Measurements from ENCODE around the gene PPM1M.

Gene PPM1M

GRCh38 chr3:52297242-52298148 lies 51.9 kb downstream of the PPM1M start:
- Histone ChIP-seq H3K4me3 (ENCODE audit: low read depth, low read length) (no peak overlapping the region), H3K27me3 (ENCODE audit: insufficient read depth, low read length) (no peaks in the 10 kb centered on the region), H3K27ac (ENCODE audit: low read depth, low read length) (no peak overlapping the region), H3K9ac (ENCODE audit: low read length) (no peak overlapping the region), H4K91ac (ENCODE audit: low read depth, low read length) (no peak overlapping the region), H2AK5ac (ENCODE audit: low read length) (no peak overlapping the region), H3K4me2 (ENCODE audit: low read length) (no peak overlapping the region), H2BK120ac (ENCODE audit: insufficient read depth, low read length, poor library complexity) (no peak overlapping the region), H3K4me1 (ENCODE audit: control insufficient read depth in 1 of 2, insufficient read depth in 2 of 2, low read length in 2 of 2) (peaks cover 22 to 25% of the 10 kb centered on the region in 2 experiments), H3K9me3 (ENCODE audit: insufficient read depth, low read depth, low read length) (peaks cover 4% of the 10 kb centered on the region), H3K18ac (ENCODE audit: low read length) (no peak overlapping the region), H3K36me3 (ENCODE audit: control insufficient read depth in 1 of 2, insufficient read depth in 2 of 2, low read length in 2 of 2) (peaks cover 0 to 5% of the 10 kb centered on the region in 2 experiments), H4K8ac (ENCODE audit: low read depth, low read length) (no peak overlapping the region), H3K79me1 (ENCODE audit: low read length) (peaks cover 14% of the 10 kb centered on the region), H4K12ac (ENCODE audit: low read depth, low read length) (no peak overlapping the region), H2BK12ac (ENCODE audit: low read length) (no peak overlapping the region), H3K14ac (ENCODE audit: low read length) (no peak overlapping the region), H2BK5ac (ENCODE audit: low read depth, low read length, poor library complexity) (no peak overlapping the region), H3K4ac (ENCODE audit: low read depth, low read length) (no peak overlapping the region), H2AFZ (ENCODE audit: insufficient read depth, low read length, poor library complexity) (no peak overlapping the region), H3K23ac (ENCODE audit: low read length) (no peak overlapping the region), H3K79me2 (ENCODE audit: control insufficient read depth, insufficient read depth, low read length, poor library complexity) (no peaks in the 10 kb centered on the region)
- WGBS (ENCODE audit: extremely low coverage, insufficient coverage, insufficient read length) = no CpG with 5 or more reads among the region's 11 CpGs
- no peak for DNase-seq

DNA sequence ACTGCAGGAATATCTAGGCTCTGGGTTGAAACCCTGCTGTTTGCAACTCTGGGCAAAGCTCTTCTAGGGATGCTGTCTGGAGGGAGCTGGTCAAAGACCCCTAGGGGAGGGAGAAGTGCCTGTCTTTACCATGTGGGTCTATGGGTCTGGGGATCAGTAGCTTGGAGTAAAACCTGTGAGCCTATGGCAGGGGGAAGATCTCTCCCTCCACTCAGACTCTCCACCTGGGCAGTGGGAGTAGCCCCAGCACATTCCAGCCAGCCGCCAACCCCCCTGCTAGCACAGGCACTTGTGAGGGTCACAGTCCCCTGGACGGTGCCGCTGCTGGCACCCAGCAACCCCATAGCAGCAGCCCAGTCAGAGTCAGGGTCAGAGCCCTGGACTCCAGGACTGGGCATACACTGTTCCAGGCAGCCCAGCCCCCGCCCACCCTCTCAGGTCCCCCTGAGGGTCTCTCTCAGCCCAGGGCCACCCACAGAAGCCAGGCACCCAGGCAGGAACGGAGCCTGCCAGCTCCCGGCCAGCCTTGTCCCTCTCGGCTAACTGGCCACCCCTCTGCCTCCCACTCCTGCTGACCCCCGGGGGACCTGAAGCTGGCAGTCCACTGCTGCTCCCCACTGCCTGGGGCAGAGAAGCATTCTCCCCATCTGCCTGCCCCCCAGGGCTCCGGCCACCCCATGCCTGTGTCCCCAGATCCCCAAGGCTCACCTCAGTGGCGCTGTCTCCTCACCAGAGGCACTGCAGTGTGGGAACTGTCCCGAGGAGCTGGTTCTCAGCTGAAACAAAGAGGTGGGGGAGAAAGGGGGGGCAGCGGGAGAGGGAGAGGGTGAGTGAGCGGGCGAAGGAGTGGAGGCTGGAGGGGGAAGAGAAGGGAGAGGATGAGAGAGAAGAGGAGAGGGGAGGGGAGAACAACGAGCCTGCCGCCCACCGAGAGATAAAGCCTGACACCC lies 52.9 kb downstream of the PPM1M start:
- H3K4me1 ChIP-seq (ENCODE audit: control insufficient read depth in 1 of 2, insufficient read depth in 2 of 2, low read length in 2 of 2) = peaks cover 24 to 25% of the 10 kb centered on the region in 2 experiments
- H2AK5ac ChIP-seq (ENCODE audit: low read length) = no peak overlapping the region
- H2BK120ac ChIP-seq (ENCODE audit: insufficient read depth, low read length, poor library complexity) = peak overlapping the region; percentile 21
- no peak overlapping the region for H3K23ac ChIP-seq (ENCODE audit: low read length)
- no CpG with 5 or more reads among the region's 17 CpGs for WGBS (ENCODE audit: extremely low coverage, insufficient coverage, insufficient read length)
- no peak overlapping the region for H3K4ac ChIP-seq (ENCODE audit: low read depth, low read length)
- no peak overlapping the region for H4K12ac ChIP-seq (ENCODE audit: low read depth, low read length)
- peaks cover 14% of the 10 kb centered on the region for H3K79me1 ChIP-seq (ENCODE audit: low read length)
- H4K91ac ChIP-seq (ENCODE audit: low read depth, low read length) = peak overlapping the region; percentile 64
- peak overlapping the region; percentile 28 for H3K18ac ChIP-seq (ENCODE audit: low read length)
- H3K9ac ChIP-seq (ENCODE audit: low read length) = no peak overlapping the region
- H2BK5ac ChIP-seq (ENCODE audit: low read depth, low read length, poor library complexity) = peak overlapping the region; percentile 44
- H3K9me3 ChIP-seq (ENCODE audit: insufficient read depth, low read depth, low read length) = peaks cover 4% of the 10 kb centered on the region
- no peak for DNase-seq
- H4K8ac ChIP-seq (ENCODE audit: low read depth, low read length) = no peak overlapping the region
- no peak overlapping the region for H3K27ac ChIP-seq (ENCODE audit: low read depth, low read length)
- H2BK12ac ChIP-seq (ENCODE audit: low read length) = peak overlapping the region; percentile 81
- H3K79me2 ChIP-seq (ENCODE audit: control insufficient read depth, insufficient read depth, low read length, poor library complexity) = no peaks in the 10 kb centered on the region
- no peak overlapping the region for H2AFZ ChIP-seq (ENCODE audit: insufficient read depth, low read length, poor library complexity)
- peak overlapping the region; percentile 70 for H3K14ac ChIP-seq (ENCODE audit: low read length)
- no peak overlapping the region for H3K4me2 ChIP-seq (ENCODE audit: low read length)
- no peaks in the 10 kb centered on the region for H3K36me3 ChIP-seq (ENCODE audit: control insufficient read depth in 1 of 2, insufficient read depth in 2 of 2, low read length in 2 of 2)
- no peak overlapping the region for H3K4me3 ChIP-seq (ENCODE audit: low read depth, low read length)
- no peaks in the 10 kb centered on the region for H3K27me3 ChIP-seq (ENCODE audit: insufficient read depth, low read length)

GRCh38 chr3:52299247-52299878 lies 53.8 kb downstream of the PPM1M start:
- no peak for DNase-seq
- no peak overlapping the region for H4K12ac ChIP-seq (ENCODE audit: low read depth, low read length)
- peak overlapping the region; percentile 68 for H2BK12ac ChIP-seq (ENCODE audit: low read length)
- H3K4ac ChIP-seq (ENCODE audit: low read depth, low read length) = no peak overlapping the region
- no CpG with 5 or more reads among the region's 10 CpGs for WGBS (ENCODE audit: extremely low coverage, insufficient coverage, insufficient read length)
- H4K91ac ChIP-seq (ENCODE audit: low read depth, low read length) = peak overlapping the region; percentile 44
- peak overlapping the region; percentile 44 for H3K14ac ChIP-seq (ENCODE audit: low read length)
- H3K4me1 ChIP-seq (ENCODE audit: control insufficient read depth in 1 of 2, insufficient read depth in 2 of 2, low read length in 2 of 2) = peaks cover 24 to 25% of the 10 kb centered on the region in 2 experiments
- H3K79me1 ChIP-seq (ENCODE audit: low read length) = peaks cover 14% of the 10 kb centered on the region
- no peak overlapping the region for H4K8ac ChIP-seq (ENCODE audit: low read depth, low read length)
- H3K9me3 ChIP-seq (ENCODE audit: insufficient read depth, low read depth, low read length) = peaks cover 4% of the 10 kb centered on the region
- H3K18ac ChIP-seq (ENCODE audit: low read length) = no peak overlapping the region
- peak overlapping the region; percentile 4 for H3K4me2 ChIP-seq (ENCODE audit: low read length)
- peak overlapping the region; percentile 29 for H3K4me3 ChIP-seq (ENCODE audit: low read depth, low read length)
- H2AFZ ChIP-seq (ENCODE audit: insufficient read depth, low read length, poor library complexity) = peak overlapping the region; percentile 30
- H3K9ac ChIP-seq (ENCODE audit: low read length) = no peak overlapping the region
- H3K79me2 ChIP-seq (ENCODE audit: control insufficient read depth, insufficient read depth, low read length, poor library complexity) = no peaks in the 10 kb centered on the region
- H2AK5ac ChIP-seq (ENCODE audit: low read length) = peak overlapping the region; percentile 90
- no peak overlapping the region for H3K27ac ChIP-seq (ENCODE audit: low read depth, low read length)
- H3K36me3 ChIP-seq (ENCODE audit: control insufficient read depth in 1 of 2, insufficient read depth in 2 of 2, low read length in 2 of 2) = no peaks in the 10 kb centered on the region
- no peak overlapping the region for H3K23ac ChIP-seq (ENCODE audit: low read length)
- H3K27me3 ChIP-seq (ENCODE audit: insufficient read depth, low read length) = no peaks in the 10 kb centered on the region
- H2BK5ac ChIP-seq (ENCODE audit: low read depth, low read length, poor library complexity) = no peak overlapping the region
- peak overlapping the region; percentile 21 for H2BK120ac ChIP-seq (ENCODE audit: insufficient read depth, low read length, poor library complexity)
